ENCODE measurements around the gene GLB1L3.

GRCh38 chr11:134334796-134335571 is 58.8 kb downstream of the GLB1L3 start:
- no peak for TF ChIP-seq POLR2A (IDR thresholded peaks at IDR 0.05; ENCODE audit: low read length)
- TF ChIP-seq GATA1 (IDR thresholded peaks at IDR 0.05; ENCODE audit: low read depth, low read length), result no peak
